HG02870 (cell line): ENCODE results near the gene LBR.

Experiments
- ATAC-seq: cut with Tn5 transposase; IDR thresholded peaks from one replicate; pipeline ENCODE4 v1.9.1; 2021; ENCODE audit warnings: mild to moderate bottlenecking, moderate library complexity; ENCODE audit not compliant: unreplicated experiment

The LBR gene

DNA sequence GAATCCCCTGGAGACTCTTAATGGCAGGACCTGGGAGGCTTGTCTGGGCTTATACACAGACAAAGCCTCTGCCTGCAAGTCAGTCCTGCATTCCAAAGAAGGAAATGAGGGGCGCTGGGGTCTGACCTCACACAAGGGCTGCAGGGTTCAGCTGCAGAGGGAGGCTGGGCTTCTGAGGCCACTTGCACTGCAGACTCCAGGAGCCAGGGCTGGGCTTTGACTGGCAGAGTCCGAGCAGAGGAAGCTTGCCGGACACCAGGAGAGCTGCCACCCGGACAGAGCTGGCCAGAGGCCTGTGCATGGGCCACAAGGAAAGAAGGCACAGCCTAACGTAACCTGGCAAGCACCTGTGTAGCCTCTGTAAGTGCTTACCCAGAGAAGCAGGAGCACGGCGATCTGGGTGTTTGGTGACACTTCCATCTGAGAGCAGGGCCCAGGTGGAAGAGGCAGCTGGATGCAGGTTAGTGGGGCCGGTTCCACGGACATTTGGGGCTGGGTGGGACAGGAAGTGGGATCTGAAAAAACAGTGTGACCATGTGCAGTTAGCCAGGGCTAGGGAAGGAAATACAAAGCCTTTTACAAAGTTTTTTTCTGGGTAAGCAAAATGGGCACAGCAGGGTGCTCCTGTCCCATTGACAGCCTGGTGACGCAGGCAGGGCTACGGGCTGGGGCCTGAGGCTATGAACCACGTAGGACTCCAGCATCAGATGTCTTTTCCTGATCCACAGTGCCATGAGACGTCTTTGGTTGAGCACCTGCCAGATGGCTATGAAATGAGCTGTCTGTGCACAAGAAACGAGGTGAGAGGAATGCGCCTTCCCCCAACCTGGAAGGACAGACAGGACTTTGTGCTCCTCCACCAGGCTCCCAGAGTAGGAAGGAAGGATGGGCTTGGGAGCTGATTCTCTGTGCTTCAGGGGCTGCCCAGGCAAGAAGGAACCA, 37.3 kb upstream of the LBR start:
- ATAC-seq: no peak

DNA sequence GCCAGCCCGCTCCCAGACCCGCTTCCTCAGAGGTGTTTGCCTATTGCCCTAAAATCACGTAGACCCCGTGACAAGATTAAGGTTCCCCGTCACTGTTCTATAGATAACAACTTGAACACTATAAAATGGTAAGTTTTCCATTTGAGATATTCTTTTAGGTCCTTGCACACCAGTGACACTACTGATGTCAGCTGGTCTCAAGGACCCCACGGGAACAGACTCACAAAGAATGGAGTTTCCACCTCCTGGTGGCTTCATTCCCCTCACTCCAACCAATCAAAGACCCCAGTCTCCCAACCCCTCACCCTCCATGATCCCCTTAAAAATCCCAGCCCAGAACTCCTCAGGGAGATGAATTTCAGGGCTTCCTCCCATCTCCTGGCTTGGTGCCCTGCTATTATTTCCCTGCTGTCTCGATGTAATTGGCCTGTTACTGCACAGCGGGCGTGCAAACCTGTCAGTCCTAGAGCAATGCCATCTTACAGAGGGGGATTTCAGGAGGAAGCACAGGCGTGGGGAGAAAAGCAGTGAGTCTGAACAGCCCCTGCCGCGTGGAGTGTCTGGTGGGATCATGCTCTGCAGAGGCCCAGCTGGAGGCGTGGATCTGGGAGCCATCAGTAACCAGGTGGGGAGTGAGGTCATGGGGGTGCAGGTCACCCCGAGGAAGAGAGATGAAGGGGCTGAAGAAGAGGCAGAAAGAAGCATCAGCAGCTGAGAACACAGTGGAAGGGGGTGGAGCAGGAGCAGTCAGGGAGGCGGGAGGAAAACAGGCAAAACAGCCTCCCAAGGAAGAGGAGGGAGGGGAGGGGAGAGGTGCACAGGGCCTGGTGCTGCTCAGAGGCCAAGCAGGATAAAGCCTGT, 35.1 kb upstream of the LBR start:
- no peak for ATAC-seq

DNA sequence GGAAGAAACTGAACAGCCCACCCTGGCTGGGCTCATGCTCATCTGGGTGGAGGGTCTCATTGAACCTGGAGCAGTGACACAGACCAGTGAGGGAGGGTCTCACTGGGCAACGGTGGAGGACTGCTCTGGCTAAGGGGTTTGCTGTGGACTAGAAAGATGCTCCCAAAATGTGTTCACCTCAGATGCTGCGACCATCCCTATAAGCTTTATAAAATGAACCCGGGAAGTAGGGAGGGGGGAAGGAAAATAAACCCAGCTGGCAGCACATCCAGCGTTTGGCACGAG, 34.5 kb upstream of the LBR start:
- ATAC-seq: no peak

DNA sequence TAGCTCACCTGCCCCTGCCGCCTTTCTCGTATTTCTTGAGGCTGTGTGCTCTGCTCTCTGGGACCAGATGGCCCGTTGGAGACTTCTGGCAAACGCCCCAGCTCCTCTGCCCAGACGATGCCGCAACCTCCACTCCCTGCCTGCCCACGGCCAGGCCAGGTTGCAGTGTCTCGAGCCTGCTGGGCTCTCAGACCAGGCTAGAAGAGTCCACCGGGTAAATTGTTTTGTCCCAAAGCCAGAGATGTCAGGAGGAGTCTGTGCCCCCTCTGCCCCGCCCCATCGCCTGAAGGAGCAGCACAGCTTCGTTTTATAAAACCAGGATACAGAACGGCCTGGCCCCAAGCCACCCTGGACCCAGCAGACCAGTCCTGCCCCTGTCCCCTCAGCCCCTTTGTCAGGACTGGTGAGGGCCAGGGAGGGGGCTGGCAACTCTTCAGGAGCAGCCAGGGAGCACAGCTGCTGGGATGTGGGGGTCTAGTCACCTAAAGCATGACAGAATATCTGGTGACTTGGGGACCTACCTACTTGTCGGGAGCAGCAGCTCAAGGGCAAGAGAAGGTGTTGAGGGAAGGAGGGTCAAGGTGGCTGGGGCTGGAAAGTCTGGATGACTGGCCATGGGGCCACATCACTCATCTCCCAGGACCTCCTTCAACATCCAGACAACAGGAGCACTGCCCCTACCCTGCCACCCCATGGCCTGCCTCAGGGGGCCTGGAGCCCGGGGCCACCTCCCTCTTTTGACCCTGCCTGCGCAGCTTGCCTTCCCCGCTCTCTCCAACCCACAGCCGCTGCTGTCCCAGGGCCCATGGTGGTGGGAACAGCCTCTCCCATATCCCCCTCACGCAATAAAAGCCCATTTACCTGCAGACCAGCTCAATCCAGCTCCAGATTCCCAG, 33.9 kb upstream of the LBR start:
- ATAC-seq: no peak

DNA sequence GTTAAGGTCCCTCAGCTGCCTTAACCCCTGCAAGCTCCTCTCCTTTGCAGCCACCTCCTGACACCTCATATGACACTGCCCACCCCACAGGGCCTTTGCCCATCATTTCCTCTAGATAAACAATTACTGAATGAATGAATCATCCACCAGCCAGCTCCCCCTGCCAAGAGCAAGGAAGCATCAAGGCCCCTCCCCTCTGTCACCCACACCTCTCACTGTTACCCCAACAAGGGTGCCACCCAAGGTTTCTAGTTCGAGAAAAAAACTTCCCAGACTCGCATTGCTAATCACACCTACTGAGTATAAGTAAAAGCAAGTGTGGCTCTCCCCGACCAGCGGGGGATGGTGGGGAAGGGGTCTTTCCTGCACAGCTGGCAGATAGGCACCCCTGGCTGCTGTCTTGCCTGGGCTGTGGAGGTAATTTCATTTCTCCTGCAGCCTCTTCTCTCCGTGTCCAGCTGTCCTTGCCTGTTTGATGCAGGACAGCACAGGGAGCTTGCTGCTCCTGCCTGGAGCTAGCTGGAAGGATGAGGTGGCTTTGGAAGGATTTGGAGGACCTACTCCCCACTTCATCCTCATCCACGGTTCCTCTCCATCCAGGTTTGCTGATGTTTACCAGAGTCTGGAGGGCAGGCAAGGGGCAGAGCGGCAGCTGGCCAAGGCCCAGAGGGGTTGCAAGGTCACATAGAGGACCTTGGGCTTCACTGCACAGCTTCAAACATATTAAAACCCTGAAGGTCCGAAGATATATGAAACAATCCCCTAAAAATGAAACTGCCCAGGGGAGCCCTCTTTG, 33.1 kb upstream of the LBR start:
- no peak for ATAC-seq

DNA sequence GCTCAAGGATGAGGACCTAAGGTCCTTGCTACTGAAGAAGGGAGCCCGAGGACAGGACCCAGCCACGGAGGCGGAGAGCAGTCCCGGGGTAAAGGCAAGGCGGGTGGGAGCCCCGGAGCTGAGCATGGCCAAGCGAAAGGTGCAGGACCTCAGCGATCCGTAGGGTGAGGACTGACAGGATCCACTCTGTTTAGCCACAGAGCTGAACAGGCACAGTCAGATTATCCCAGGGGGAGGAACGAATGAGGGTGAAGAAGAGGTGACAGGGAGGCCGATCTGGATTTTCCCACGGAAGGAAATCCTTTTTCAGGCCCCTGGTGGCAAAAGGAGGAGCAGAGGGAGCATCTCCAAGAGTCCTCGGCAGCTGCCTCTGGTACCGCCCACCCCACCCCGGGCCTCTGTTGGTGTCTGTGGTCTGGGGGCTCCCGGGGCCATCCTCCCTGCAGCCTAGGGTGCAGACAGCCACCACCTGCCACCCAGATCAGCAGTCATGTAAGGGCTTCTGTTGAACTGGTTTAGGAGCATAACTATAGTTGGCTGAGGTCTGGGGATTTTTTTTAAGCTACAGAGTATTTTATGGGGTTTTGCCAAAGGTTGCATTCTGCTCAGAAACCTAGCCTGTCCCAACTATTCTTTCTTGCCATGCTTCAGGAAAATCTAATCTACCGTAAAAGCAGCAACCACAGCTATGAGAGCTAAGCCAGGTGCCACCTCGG, 32.3 kb upstream of the LBR start:
- ATAC-seq: no peak

DNA sequence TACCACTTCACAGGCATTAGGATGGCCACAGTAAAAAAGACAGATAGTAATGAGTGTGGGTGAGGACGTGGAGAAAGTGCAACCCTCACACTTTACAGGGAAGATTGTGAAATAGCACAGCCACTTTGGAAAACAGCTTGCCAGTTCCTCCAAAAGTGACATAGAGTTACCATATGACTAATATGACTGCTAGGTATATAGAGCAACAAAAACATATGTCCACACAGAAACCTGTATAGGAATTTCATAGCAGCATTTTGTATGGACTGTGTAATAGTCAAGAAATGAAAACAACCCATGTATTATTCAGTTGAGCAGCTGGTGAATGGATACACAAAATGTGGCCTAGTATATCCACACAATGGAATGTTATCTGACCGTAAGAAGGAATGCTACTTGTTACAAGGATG, 30.4 kb upstream of the LBR start:
- ATAC-seq: no peak

DNA sequence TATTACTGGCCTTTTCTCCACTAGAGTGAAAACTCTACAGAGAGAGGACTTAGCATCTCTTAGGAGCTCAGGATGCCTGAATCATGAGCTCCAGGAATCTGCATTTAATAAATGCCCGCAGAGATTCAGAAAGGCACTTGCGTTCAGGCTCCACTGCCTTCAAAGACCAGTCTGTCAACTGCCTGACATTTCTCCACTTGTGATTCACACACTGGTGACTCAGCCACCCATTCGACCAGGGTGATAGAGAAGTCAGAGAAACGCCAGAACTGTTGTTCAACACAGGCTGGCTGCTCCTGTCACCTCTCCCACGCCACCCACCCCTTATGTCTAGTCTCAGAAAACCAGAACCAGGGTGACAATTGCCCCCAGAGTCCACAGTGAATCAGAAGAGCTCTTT, 26.9 kb upstream of the LBR start:
- ATAC-seq: no peak

DNA sequence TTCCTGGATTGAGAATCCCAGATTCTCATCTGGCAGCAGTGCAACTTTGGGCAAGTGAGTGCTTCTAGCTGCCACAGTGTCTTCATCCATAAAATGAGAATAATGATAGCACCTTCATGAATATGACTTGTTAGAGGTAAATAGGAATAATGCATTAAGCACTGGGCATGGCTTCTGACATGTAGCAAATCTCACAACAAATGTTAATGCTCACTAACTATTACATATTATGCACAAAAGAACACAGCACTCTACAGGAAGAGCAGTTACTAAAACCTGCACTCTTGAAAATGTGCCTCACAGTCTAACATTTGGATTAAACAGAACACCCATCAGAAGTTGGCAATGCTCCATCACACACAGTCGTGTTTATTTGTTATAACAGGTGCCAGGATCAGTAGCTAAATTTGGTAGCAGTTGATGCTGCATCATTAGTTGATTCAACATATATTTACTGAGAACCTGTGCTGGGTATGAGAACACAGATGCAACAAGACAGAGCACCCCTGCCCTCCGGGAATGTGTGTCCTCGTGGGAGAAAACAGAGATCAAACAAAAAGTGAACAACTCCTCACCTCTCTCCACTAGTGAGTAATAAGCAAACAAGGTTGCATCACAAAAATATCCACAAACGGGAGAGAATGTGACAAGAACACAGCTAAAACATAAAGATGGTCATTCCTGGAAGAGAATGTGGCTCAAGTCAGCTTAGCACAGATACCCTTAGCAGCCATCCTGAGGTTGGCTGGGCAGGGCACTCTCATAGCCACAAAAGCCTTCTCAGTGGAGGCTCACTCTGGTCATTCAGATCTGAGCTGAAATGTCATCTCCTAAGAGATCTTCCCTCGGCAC, 26.2 kb upstream of the LBR start:
- ATAC-seq: no peak

DNA sequence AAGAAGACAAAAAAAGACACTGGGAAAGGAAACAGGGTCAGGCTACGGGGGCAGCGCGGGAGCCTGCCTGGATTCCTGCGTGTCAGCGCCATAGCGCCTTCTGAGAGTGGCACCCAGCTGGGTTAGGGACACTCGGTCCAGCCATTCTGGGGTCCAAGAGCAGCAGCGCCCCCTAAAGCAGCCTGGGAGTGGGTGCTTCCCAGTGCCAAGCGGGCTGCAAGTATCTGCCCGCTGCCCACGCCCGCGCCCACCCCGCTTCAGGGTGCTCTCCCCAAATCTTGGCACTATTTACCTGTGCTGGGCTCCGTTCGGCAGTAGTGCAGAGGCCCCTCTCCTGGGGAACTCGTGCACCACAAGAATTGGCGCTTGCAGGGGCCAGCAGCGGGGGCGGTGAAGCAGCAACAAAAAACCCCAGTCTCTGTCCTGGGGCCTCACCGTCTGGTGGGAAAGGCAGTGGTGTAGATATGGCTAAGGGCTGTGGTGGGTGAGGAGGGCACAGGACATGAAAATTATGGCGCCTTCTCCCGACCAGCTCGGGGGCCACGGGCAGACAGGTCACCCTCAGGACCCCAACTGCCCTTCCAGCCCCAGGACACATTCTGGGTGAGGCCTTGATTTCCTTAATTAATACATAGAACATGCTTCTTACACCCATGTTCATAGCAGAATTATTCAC, 24.1 kb upstream of the LBR start:
- no peak for ATAC-seq

DNA sequence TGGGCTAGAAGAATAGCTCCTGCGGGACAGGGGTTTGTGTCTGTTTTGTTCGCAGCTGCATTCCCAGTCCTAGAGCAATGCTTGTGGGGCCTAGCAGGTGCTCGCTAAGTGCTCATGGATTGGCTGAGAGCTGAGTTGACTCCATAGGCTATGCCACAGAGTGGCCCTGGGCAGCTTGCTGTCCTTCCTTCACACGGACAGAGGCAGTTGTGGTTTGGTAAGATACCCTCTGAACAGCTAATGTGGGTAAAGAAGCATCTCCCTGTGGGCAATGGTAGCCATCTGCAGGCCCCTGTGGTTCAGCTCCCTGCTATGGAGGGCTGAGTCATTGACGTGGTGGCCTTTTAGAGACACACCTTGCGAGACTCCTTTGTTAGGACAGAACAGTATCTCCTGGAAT, 23.5 kb upstream of the LBR start:
- no peak for ATAC-seq

DNA sequence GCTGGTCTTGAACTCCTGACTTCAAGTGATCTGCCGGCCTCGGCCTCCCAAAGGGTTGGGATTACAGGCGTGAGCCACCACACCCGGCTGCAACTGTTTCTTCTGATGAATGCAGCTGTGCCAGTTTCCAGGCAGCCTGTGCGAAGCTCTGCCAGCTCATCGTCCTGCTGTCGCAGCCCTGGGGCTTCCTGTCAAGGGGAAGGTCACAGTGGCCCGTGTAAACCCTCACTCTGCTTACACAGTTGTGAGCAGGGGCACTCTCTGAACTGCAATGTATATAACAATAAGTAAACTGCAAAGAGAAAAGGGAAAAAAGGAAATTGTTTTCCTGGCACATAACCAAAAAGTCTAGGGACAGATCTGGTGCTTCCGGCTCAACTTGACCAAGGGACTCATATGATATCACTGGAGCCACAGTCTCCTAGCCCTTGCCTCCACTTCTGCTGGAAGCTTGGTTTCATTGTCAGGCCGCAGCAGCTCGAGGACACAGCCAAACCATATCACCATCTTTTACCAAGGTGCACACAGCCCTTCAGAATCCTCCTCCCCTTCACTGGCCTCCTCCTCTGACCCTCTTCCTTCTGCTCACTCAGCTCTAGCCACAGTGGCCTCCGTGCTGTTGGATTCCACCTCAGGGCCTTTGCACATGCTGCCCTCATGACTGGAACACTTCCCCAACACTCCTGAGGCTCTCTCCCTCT, 22.8 kb upstream of the LBR start:
- no peak for ATAC-seq

DNA sequence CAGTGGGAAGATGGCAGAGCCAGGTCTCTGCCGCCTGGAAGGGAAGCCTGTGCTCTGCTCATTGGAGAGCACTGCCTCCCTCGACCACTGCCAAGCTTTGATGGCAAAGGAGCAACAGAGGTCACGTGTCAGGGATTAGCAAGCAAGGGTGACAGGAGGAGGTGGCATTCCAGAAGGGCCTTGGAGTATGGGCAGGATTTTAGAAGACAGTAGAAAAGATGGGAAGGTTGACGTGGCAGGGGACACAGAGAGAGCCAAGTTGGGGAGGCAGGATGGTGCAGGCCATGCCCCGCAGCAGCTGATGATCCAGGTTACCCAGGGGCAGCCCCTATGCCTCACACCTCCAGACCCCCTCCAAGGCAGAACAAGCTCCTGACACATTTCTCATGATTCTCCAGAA, 21.9 kb upstream of the LBR start:
- no peak for ATAC-seq

DNA sequence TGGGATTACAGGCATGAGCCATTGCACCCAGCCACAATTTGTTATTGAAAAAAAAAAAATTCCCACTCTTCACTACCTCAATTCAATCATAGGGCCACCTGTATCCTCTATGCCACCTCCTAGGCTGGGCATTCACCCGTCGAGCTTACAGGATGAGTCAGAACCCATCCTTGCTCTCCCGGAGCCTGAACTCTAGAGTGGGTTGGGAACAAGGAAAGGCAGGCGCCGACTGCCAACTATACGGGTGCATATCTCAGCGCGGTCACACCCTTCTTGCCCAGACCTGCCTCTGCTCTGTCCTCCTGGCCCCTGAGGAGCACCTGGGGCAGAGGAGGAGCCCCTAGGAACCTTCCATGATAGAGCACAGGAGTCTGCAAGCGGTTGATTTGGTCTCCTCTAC, 21.4 kb upstream of the LBR start:
- ATAC-seq: no peak

DNA sequence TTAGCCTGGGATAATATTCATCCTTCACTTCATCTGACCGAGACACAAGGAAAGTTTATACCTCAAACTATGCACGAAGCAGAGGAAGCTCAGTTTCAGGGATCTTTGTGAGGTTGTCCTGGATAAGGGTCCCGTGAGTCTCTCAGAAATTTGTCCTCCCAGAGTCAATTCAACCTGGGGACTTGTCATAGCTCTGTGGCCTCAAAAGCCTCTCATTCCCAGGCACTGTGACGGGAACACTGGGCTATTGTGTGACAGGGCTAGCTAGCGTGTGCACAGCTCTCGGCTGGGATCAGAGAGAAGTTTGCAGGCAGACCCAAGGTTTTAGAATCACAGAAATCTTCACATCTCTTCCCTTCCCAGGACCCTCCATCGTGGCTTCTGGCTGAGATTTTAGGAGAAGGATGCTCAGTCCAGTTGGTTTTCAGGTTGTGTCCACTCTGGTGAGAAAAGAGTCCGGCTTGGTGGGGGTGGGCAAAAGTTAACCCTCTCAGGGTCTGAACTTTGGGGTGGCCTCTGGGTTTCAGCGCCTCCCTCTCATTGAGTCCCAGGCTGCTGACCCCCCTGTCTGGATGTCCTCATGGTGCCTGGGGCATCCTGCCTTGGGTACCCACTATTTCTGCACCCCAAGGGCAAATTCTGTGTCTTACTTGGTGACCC, 20.4 kb upstream of the LBR start:
- no peak for ATAC-seq

DNA sequence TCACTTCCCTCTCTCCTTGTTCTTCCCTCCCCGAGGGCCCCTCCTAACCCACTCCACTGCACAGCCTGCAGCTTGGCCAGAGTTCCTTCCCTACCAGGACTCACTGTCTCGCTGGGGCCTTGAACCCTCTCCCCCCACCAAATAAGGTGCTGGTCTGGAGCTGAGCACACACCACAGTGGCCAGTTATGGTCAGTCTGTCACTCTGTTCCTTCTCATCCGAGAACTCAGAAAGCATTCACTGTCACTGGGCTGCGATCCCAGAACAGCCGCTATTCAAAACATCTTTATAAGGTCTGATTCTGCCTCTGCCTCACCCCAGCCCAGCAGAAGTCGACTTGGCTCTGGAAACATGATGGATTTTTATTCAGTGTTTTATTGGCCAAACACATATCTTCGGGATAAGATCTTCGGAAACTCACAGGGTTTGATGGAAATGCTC, 19.8 kb upstream of the LBR start:
- ATAC-seq: no peak

DNA sequence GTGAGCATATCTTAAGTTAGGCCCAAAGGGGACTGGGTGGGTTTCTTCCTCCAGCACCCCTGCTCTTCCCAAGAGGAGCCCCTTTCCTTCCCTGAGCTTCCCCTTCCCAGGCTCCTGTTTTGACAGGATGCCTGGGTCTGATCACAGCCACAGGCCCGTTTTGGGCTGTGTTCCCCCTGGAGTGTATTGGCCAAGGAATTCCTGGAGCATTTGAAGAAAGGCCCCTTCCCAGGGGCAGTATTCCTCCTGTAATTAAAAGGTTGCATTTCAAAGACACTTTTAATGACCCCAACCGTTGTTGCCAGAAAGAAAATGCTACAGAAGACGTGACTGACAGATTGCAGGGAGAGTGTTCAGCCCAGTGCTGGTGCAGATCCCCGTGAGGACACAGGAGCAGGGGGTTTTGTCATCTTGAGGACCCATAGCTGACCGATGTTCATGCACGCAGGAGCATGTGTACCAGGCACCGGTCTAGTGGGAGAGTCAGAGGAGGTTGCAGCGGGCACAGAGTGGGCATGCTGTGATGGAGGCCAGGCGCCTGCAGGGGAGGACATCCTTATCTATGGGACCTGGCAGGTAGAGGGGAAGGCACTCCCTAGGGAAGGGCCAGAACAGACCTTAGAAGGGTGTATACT, 19.3 kb upstream of the LBR start:
- ATAC-seq: no peak
